Stimulated activated CD8-positive, alpha-beta memory T cell treated with anti-CD3 and anti-CD28 coated beads, Interleukin-15, amount 100 ng/mL, for 24 hours (primary cell): Measurements from ENCODE around the gene TMLHE.
A peak's percentile ranks its signal among the peaks of the same experiment; 100 is the strongest.
"Not testable (repeated sequence)": the region's sequence is repeated elsewhere in the genome, so short reads cannot be mapped to it uniquely, and the experiment has no call there.

Source experiments
- DNase-seq: peaks from one replicate; pipeline ENCODE4 v3.0.0-alpha.2; 2020; ENCODE audit warnings: low read depth

Gene TMLHE, protein sequence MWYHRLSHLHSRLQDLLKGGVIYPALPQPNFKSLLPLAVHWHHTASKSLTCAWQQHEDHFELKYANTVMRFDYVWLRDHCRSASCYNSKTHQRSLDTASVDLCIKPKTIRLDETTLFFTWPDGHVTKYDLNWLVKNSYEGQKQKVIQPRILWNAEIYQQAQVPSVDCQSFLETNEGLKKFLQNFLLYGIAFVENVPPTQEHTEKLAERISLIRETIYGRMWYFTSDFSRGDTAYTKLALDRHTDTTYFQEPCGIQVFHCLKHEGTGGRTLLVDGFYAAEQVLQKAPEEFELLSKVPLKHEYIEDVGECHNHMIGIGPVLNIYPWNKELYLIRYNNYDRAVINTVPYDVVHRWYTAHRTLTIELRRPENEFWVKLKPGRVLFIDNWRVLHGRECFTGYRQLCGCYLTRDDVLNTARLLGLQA

DNA sequence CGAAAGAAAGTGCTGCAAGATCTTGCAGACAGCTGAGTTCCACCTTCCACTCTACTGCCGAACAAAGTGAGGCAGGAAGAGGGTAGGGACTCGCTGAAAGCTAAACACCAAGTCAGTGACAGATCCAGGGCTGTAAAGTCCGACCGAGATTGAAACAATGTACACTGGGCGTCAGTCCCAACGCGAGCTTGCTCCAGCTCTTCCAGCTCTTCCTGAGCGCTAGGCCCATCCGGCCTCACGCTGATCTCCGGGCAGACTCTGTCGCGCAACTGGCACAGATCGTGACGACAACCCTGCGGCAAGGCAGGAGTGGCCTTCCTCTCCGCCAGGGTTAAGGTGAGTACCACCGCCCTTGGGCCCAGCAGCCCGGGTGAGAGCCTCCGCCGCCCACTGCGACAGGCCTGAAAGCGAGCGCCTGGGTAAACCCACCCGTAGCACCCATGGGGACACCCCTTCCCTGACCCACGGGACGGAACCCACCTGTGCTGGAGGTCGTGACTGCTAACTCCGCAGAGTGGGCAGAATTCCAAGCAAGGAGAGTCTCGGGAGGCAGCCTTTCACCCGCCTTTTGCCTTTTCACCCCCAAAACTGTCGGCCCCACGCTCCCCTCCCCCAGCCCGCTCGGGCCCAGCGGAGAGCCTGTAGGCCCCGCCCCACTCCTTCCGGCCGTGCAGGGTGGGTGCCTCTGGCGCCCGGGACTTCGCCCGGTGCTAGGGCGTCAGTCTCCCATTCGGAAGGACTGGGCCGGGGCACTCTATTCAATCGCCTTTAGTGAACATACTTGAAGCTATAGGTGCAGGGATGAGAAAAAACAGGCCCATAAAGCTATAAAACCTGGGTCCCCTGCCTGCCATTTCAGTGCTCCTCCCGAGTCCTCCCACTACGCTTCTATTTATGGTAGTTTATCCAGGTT lies at the start of gene TMLHE, which contains the start of gene SPRY3:
Gene TMLHE (minus strand): TSS at position 641 of the 913 bp plus-strand sequence. CDS start 67,676 bp downstream, outside the sequence.
Gene SPRY3 (plus strand): TSS at position 275 of the 913 bp plus-strand sequence.
- DNase-seq, result peak; percentile 5

DNA sequence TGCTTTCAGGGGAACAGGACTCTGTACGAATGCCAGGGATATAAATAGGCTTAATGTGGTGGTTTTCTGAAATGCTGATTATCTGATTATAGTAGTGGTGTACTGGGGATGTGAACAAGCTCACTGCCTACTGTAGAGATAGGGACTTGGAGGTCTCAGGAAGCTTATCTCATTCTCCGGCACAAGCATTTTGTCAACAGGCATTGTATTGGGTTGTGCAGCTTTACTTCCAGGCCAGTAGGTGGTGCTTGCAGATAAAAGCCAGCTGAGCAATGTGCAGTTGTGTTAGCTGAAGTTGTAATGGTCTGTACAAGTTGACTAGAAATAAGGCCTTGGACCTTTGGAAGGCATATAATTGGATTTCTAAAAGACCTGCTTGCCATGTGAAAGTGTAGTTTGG lies 49.5 kb upstream of the TMLHE start:
- DNase-seq, result no peak

- no peak for DNase-seq
Measured at GRCh38 chrX:155645180-155645579, 32.4 kb upstream of the TMLHE start.

DNA sequence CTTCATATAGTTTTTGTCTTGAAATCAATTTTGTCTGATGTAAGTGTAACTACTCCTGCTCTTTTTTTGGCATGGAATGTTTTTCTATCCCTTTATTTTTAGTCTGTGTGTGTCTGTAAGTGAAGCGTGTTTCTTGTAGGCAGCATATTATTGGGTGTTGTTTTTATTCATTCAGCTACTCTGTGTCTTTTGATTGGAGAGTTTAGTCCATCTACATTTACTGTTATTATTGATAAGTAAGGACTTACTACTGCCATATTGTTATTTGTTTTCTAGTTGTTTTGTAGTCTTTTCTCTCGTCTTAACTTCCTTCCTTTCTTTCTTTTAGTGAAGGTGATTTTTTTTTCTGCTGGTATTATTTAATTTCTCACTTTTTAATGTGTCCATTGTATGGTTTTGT lies 30.5 kb upstream of the TMLHE start:
- DNase-seq, result no peak

DNA sequence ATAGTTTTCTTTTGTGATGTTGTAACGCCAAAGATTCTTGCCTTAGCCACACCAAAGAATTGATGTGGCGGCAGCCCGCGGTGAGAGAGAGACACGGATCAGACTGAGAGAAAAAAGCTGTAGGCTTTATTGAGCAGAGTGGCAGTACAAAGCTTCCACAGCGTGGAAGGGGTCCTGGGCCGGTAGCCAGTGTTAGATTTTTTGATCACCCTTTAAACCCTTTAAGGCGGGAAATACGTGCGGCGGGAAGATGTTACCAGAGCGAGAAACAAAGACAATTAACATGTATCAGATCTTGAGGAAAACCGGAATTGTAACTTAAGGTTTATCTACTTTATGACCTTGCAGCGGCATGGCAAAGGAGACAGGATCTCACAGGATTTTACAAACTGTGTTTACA lies 28.6 kb upstream of the TMLHE start:
- DNase-seq, result not testable (repeated sequence)

DNA sequence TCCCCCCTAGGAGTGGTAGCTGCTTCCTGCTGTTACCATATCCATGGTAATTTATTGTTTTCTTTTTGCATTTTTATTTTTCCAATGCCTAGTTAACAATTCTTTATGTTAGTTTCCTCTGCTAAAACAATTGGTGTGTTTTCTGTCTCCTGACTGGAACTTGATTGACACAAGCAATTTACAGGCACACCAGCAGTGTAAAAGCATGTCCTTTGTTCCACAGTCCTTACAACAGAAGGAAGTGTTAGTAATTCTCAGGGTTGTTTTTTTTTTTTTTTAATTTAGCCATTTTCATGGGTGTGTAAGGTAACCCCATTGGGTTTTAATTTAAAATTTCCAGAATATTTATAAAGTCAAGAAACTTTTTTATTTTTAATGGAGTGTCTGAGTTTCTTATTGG lies 25.0 kb upstream of the TMLHE start:
- DNase-seq, result no peak

- DNase-seq, result not testable (repeated sequence)
Measured at GRCh38 chrX:155635019-155635418, 22.3 kb upstream of the TMLHE start.

DNA sequence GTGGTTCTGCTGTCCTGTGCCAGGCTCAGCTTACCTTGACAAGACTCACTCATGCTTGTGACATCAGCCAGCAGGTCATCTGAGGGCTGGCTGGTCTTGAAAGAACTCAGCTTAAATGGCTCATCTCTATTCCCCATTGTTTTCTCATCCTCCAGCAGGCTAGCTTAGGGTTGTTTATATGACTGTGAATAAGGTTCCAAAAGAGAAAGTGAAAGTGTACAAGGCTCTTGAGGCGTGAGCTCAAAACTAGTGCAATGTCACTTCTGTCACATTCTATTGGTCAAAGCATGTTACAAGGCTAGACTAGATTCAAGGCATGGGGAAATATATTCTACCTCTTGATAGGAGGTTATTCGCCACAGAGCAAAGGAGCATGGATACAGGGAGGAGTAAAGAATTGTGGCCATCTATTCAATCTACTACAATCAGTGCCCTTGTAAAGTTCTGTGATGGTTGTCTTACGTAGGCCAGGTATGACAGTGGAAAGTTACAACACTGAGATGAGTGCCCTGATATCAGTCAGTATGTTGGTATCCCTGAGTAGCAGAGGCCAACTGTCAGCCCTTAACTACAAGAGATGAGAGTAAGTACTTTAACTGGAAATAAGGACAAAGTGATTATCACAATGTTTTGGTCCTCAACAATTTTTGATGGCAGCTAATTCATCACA lies 19.8 kb upstream of the TMLHE start:
- DNase-seq, result no peak

GRCh38 chrX:155620110-155620509 lies 7.4 kb upstream of the TMLHE start:
- DNase-seq, result not testable (repeated sequence)

- DNase-seq, result no peak
Measured at GRCh38 chrX:155615938-155616337, 3.2 kb upstream of the TMLHE start.

GRCh38 chrX:155613927-155614559 lies 1.3 kb upstream of the TMLHE start:
- DNase-seq, result no peak

DNA sequence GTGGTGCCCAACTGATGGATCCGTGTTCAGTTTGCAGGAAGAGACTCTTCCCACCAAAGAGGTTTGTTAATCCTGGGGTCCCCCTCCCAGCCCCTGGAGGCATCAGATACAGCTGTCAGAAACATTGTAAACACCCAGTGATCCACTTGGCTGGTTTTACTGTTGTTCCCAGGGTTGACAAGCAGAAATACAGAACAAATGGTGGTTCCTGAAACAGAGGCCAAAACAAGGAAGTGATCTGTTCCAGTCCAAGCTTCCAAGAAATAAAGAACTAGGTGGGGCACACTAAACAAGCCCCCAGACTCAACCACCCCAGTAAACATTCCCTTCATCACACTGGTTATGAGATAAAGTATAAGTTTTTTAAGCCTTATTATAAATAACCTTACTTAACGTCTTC lies 1.4 kb downstream of the TMLHE start:
- DNase-seq, result no peak

DNA sequence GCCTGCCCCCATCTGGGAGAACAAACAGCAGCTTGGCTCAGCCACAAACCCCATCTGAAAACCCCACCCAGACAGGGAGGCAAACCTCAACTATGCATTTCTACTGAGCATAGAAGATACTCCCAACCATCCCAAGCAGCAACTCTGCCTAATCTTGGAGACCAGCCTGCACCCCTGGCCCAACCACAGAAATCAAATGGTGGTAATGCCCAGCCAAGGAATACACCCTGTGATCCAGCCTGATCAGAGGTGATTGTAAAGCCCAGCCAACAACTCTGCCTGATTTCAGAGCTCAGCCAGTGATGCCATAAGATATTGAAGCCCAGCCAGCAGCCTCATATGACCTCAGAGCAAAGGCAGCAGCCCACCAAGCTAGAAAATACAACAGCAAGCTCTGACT lies 19.8 kb downstream of the TMLHE start:
- no peak for DNase-seq

DNA sequence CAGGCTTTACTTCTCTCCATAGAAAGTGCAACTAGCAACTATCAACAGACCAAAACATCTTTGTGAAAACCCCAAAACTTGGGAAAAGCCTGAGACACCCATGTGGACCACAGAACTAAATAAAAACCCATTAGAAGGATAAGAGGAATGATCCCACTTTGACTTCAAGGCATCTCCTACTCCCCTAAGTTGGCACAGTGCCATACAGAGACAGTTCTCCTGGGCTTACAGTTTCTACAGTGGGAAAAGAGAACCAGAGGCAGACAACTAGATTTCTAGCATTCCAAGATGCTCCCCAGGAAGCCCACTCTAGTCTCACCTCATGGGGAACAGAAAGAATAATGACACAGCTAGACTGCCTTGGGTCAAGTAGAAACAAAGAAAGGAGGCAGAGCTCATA lies 20.4 kb downstream of the TMLHE start:
- no peak for DNase-seq

DNA sequence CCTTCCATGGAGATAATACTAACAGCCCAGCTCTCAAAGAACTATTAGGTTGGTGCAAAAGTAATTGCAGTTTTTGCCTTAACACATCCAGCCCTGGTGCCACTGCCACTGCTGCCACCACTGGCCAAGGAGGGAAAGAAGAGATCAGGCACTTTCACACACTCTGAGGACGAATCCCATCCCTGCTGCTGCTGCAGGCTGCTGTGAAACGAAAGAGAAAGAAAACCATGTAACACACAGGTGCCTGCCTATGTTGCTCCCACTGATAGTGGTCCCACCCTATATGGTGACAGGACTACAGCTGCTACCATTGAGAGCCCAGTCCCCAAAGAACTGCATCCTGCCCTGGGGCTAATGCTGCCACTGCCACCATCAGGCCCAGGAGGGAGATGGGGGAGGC lies 35.1 kb downstream of the TMLHE start:
- DNase-seq, result no peak

DNA sequence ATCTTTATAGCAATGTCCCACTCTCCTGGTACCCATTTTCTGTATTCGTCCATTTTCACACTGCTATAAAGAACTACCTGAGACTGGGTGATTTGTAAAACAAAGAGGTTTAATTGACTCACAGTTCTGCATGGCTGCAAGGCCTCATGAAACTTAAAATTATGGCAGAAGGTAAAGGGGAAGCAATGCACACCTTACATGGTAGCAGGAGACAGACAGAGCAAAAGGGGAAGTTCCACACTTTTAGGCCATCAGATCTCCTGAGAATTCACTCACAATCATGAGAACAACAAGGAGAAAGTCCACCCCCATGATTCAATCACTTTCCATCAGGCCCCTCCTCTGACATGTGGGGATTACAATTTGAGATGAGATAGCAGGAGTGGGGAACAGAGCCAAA lies 49.7 kb downstream of the TMLHE start:
- no peak for DNase-seq

- no peak for DNase-seq
Measured at GRCh38 chrX:155544881-155545280, 67.9 kb downstream of the TMLHE start.

DNA sequence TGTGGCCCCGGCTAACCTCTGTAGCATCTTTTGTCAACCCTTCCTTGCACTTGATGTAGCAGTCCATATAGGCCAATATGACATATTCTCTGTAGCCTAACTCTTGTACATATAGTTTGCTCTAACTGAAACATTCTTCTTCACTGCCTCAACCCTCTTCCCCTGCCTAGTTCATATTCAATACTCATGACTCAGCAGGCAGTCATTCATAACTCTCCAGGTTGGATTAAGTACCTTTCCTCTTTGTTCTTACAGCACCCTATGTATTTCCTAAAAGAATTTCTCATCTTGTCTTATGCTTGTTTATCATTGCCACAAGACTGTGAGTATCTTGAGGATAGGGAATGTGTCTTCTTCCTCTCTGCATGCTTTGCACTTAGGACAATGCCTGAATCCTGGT lies 76.9 kb downstream of the TMLHE start:
- no peak for DNase-seq

GRCh38 chrX:155534800-155535199 lies 78.0 kb downstream of the TMLHE start:
- DNase-seq, result no peak

- not testable (repeated sequence) for DNase-seq
Measured at GRCh38 chrX:155527023-155527422, 85.7 kb downstream of the TMLHE start.

GRCh38 chrX:155514225-155514624 lies 98.5 kb downstream of the TMLHE start:
- no peak for DNase-seq

DNA sequence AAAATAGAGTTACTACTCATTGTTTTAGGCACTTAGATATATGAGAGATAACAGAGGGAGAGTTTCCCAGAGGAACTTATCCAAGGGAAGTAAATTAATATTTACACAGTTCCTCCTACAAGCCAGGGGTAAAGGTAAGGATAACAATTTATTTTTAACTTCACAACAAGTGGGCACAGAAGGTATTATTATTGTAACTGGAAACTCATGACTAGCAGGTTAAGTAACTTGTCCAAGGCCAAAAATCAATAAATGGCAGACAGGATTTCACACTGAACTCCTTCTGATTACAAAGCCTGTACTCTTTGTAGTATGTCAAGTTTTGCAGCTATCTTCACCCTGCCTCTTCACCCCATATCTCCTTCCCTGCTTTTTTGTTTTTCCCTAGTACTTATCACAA lies 107.5 kb downstream of the TMLHE start:
- no peak for DNase-seq
